K562 (cell line): ENCODE results near the gene TMEM19. TPM values are rescaled to one million over a fixed set of nuclear protein-coding genes. Genes with fewer than 3 reads are reported as not detected.

Source experiments
- ATAC-seq: fragments of 200-7000 bp; cut with Tn5 transposase; 3 replicates; pipeline ENCODE4 v1.9.1; 2020; ENCODE audit warnings: moderate library complexity
- BruUV-seq: library from RNA; stranded (reverse); fragments of 400-500 nt; replicated peaks from 2 replicates; lab custom pipeline; 2021; lab: Mats Ljungman, UMichigan
- CTCF ChIA-PET: fragments of 300-600 bp; formaldehyde crosslinking; extraction: SDS; loops from one replicate; lab custom pipeline; 2021; ENCODE audit warnings: low intra/inter-chr PET ratio; lab: Yijun Ruan, JAX
- POLR2A ChIA-PET: fragments of 300-600, 350-650 bp; sonication (Branson Sonifier 250); formaldehyde crosslinking; extraction: SDS; loops from one replicate; lab custom pipeline; 2021; ENCODE audit warnings: antibody characterized with exemption, inconsistent platforms; lab: Yijun Ruan, JAX
- DNase-seq, 4 experiments: peaks; one replicate each; pipeline versions ENCODE4 v3.0.0 to v3.0.0-alpha.2; 2011 to 2018; ENCODE audit warnings: low spot score in 3 of 4, mixed read lengths in 3 of 4; ENCODE audit errors: extremely low read depth in 1 of 4
- FAIRE-seq: peaks from 2 replicates; lab custom pipeline; 2011; peaks lifted over from hg19 to GRCh38; lab: Jason Lieb, UNC
- H2AFZ ChIP-seq: 2 replicates; pipeline ENCODE4 v1.6.0; 2011; ENCODE audit warnings: low read depth, low read length, control low read depth, inconsistent platforms
- H3K27ac ChIP-seq: fragments of 200-600 bp; 3 replicates; pipeline ENCODE4 v1.8.0; 2011; ENCODE audit warnings: low read depth, mild to moderate bottlenecking, control low read depth, inconsistent platforms, low read length, moderate library complexity, mixed read lengths; ENCODE audit errors: extremely low read depth
- H3K27me3 ChIP-seq, 2 experiments: fragments of 300-600 bp in 1 of 2; 2 replicates in 1 of 2; 3 replicates in 1 of 2; pipeline versions ENCODE4 v1.6.0 to v1.8.0; 2011; ENCODE audit warnings: inconsistent platforms in 2 of 2, low read length in 2 of 2, mild to moderate bottlenecking in 1 of 2, mixed read lengths in 1 of 2, moderate library complexity in 1 of 2; ENCODE audit not compliant: control insufficient read depth in 2 of 2, insufficient read depth in 2 of 2
- H3K36me3 ChIP-seq: fragments of 300-600 bp; 3 replicates; pipeline ENCODE4 v1.8.0; 2011; ENCODE audit warnings: mild to moderate bottlenecking, low read length, inconsistent platforms; ENCODE audit not compliant: control insufficient read depth, insufficient read depth
- H3K4me1 ChIP-seq, 2 experiments: fragments of 200-600 bp in 1 of 2; replicated peaks in 1 of 2; 2 replicates in 1 of 2; 3 replicates in 1 of 2; pipeline versions ENCODE4 v1.5.1 to v1.8.0; 2011; ENCODE audit warnings: inconsistent platforms in 2 of 2, low read length in 2 of 2, mild to moderate bottlenecking in 1 of 2, mixed read lengths in 1 of 2, moderate library complexity in 1 of 2; ENCODE audit not compliant: control insufficient read depth in 2 of 2, insufficient read depth in 2 of 2
- H3K4me2 ChIP-seq: 2 replicates; pipeline ENCODE4 v1.6.1; 2011; ENCODE audit warnings: low read length, control low read depth, inconsistent platforms, mixed read lengths; ENCODE audit not compliant: insufficient read depth
- H3K4me3 ChIP-seq: fragments of 200-600 bp; sonication (generic), shearing (Covaris generic); 2 replicates; pipeline ENCODE4 v1.5.1; 2016; ENCODE audit warnings: control low read depth, inconsistent platforms
- H3K79me2 ChIP-seq: fragments of 200-600 bp; 3 replicates; pipeline ENCODE4 v1.8.0; 2011; ENCODE audit warnings: low read length, inconsistent platforms; ENCODE audit not compliant: control insufficient read depth, insufficient read depth
- H3K9ac ChIP-seq, 2 experiments: 2 replicates each; pipeline versions ENCODE4 v1.6.0 to v1.6.1; 2011; ENCODE audit warnings: low read depth in 2 of 2, low read length in 2 of 2, control low read depth in 1 of 2, inconsistent platforms in 1 of 2, mild to moderate bottlenecking in 1 of 2, mixed read lengths in 1 of 2; ENCODE audit not compliant: insufficient read depth in 1 of 2
- H3K9me1 ChIP-seq: one replicate; pipeline ENCODE4 v1.6.0; 2011; ENCODE audit warnings: inconsistent platforms, mild to moderate bottlenecking, low read length, moderate library complexity; ENCODE audit not compliant: control insufficient read depth, insufficient read depth
- H3K9me3 ChIP-seq: replicated peaks from 2 replicates; pipeline ENCODE4 v1.5.1; 2011; ENCODE audit warnings: low read depth, low read length, inconsistent platforms; ENCODE audit not compliant: control insufficient read depth, insufficient read depth
- H4K20me1 ChIP-seq: replicated peaks from 2 replicates; pipeline ENCODE4 v1.6.1; 2011; ENCODE audit warnings: low read length, inconsistent platforms, mixed read lengths; ENCODE audit not compliant: control insufficient read depth, insufficient read depth
- BACH1 ChIP-seq: fragments of 200-800 bp; sonication (Bioruptor generic); IDR thresholded peaks from 2 replicates; pipeline ENCODE4 v1.6.1; 2016; ENCODE audit warnings: missing genetic modification characterization, missing compliant biosample characterization
- CBX3 ChIP-seq, 2 experiments: IDR thresholded peaks; 1 replicate in 1 of 2; 2 replicates in 1 of 2; pipeline ENCODE4 v1.6.1; 2012; ENCODE audit warnings: inconsistent platforms in 2 of 2, low read length in 2 of 2, borderline replicate concordance in 1 of 2, control low read depth in 1 of 2
- CHD1 ChIP-seq: fragments of 200-600 bp; sonication (generic); IDR thresholded peaks from one replicate; pipeline ENCODE4 v1.6.1; 2012; ENCODE audit warnings: mild to moderate bottlenecking, moderate library complexity, low read length, inconsistent platforms
- CTBP1 ChIP-seq: fragments of 450-650 bp; IDR thresholded peaks from 2 replicates; pipeline ENCODE4 v1.6.1; 2016; ENCODE audit warnings: borderline replicate concordance
- FOXA3 ChIP-seq, 2 experiments: fragments of 450-650 bp in 1 of 2; sonication (generic) in 1 of 2; formaldehyde crosslinking; IDR thresholded peaks in 1 of 2; conservative IDR thresholded peaks in 1 of 2; 2 replicates each; pipeline versions ENCODE4 v1.4.0 to v1.8.0; 2020 to 2022; ENCODE audit warnings: mild to moderate bottlenecking in 2 of 2, missing genetic modification reagents in 1 of 2
- MTA1 ChIP-seq: fragments of 450-650 bp; IDR thresholded peaks from 2 replicates; pipeline ENCODE4 v1.6.1; 2017; ENCODE audit warnings: borderline replicate concordance
- MTA3 ChIP-seq: fragments of 450-650 bp; formaldehyde crosslinking; IDR thresholded peaks from 2 replicates; pipeline ENCODE4 v1.6.1; 2017; ENCODE audit warnings: mild to moderate bottlenecking, borderline replicate concordance
- NUFIP1 ChIP-seq: fragments of 450-650 bp; IDR thresholded peaks from 2 replicates; pipeline ENCODE4 v1.6.1; 2018; ENCODE audit not compliant: partially characterized antibody
- OTX1 ChIP-seq: fragments of 450-650 bp; formaldehyde crosslinking; IDR thresholded peaks from 2 replicates; pipeline ENCODE4 v1.4.0; 2022; ENCODE audit warnings: mild to moderate bottlenecking
- SPI1 ChIP-seq: IDR thresholded peaks from 2 replicates; pipeline ENCODE4 v1.6.1; 2011; ENCODE audit warnings: low read depth, low read length, control low read depth, borderline replicate concordance
- TAF1 ChIP-seq: IDR thresholded peaks from 2 replicates; pipeline ENCODE4 v1.6.1; 2011; ENCODE audit warnings: mild to moderate bottlenecking, low read length, moderate library complexity; ENCODE audit not compliant: insufficient read depth, control insufficient read depth, severe bottlenecking; ENCODE audit errors: extremely low read depth
- U2AF2 ChIP-seq: fragments of 200-400 bp; formaldehyde crosslinking; optimal IDR thresholded peaks from 2 replicates; pipeline ENCODE3; 2017; ENCODE audit warnings: low read depth, mild to moderate bottlenecking, low read length
- XRCC5 ChIP-seq: fragments of 200-400 bp; formaldehyde crosslinking; IDR thresholded peaks from 2 replicates; pipeline ENCODE4 v1.6.1; 2017; ENCODE audit warnings: low read depth, mild to moderate bottlenecking, low read length
- ZC3H4 ChIP-seq: sonication (generic); formaldehyde crosslinking; IDR thresholded peaks from 2 replicates; pipeline ENCODE4 v1.9.0; 2021; ENCODE audit warnings: missing genetic modification reagents, borderline replicate concordance
- ZFX ChIP-seq: sonication (generic); formaldehyde crosslinking; IDR thresholded peaks from 2 replicates; pipeline ENCODE4 v1.8.0; 2022; ENCODE audit warnings: mild to moderate bottlenecking, missing genetic modification reagents, moderate library complexity
- ZNF668 ChIP-seq: fragments of 250-450 bp; sonication (Bioruptor Pico); IDR thresholded peaks from 2 replicates; pipeline ENCODE4 v1.8.0; 2022; ENCODE audit warnings: mild to moderate bottlenecking, inconsistent platforms
- ZNF766 ChIP-seq: fragments of 200-800 bp; sonication (Bioruptor generic); conservative IDR thresholded peaks from 2 replicates; pipeline ENCODE4 v1.6.1; 2016; ENCODE audit warnings: missing genetic modification characterization, missing compliant biosample characterization
- WGBS: fragments of 100-300 bp; shearing (Covaris generic); methylation state at CpG from one replicate; pipeline ENCODE4 v1.1.6; 2016; ENCODE audit warnings: low coverage, mixed read lengths; ENCODE audit not compliant: insufficient coverage; ENCODE audit errors: missing lambda C conversion rate; 5-methylcytosine and 5-hydroxymethylcytosine counted together
- in situ Hi-C: fragments of 300-500 bp; cut with MboI; formaldehyde crosslinking; loops from 4 replicates; pipeline ENCODE4 v1.15.0; 2018; ENCODE audit warnings: inconsistent platforms, mixed read lengths
- intact Hi-C: fragments of 100-400 bp; cut with micrococcal nuclease; formaldehyde crosslinking; loops from 2 replicates; pipeline ENCODE4 v1.14.2; 2022
- polyA plus RNA-seq, 8 experiments: library from polyadenylated mRNA; depleted of rRNA in 4 of 8; stranded (reverse) in 5 of 8; unstranded in 3 of 8; fragments of >200 nt; fragmentation: Nextera tagmentation in 2 of 8; fragmentation: Illumina TruSeq in 1 of 8; extraction: Ambion mirVana in 2 of 8; extraction: Trizol in 1 of 8; gene quantifications; 2 replicates each; pipeline versions ENCODE4 v1.2.1 to v1.2.3, GENCODE V29; 2011 to 2014; ENCODE audit warnings: inconsistent platforms in 1 of 8, missing spikeins in 1 of 8
- total RNA-seq, 7 experiments: library from RNA; depleted of rRNA in 6 of 7; stranded (reverse); fragments of >200 nt in 6 of 7; fragmentation: Illumina TruSeq in 2 of 7; extraction: Trizol in 2 of 7; gene quantifications; 2 replicates each; pipeline versions ENCODE4 v1.2.1 to v1.2.3, GENCODE V29; 2011 to 2021; ENCODE audit warnings: low replicate concordance in 1 of 7
- TF ChIP-seq, protein P1 (sequence below): fragments of 450-650 bp; IDR thresholded peaks from 2 replicates; pipeline ENCODE4 v1.6.1; 2016; ENCODE audit warnings: missing biosample characterization, missing genetic modification characterization
- TF ChIP-seq, protein P2 (sequence below): sonication (generic); formaldehyde crosslinking; IDR thresholded peaks from 2 replicates; pipeline ENCODE4 v1.8.1; 2023; ENCODE audit warnings: mild to moderate bottlenecking, missing genetic modification reagents

The TMEM19 gene
- total and polyA plus RNA-seq, 9 of the 15 experiments (the other 6 are each of a cell fraction or from before 2014, with no cell fraction given): 8.2 to 24.2 (median 17.2) TPM

DNA sequence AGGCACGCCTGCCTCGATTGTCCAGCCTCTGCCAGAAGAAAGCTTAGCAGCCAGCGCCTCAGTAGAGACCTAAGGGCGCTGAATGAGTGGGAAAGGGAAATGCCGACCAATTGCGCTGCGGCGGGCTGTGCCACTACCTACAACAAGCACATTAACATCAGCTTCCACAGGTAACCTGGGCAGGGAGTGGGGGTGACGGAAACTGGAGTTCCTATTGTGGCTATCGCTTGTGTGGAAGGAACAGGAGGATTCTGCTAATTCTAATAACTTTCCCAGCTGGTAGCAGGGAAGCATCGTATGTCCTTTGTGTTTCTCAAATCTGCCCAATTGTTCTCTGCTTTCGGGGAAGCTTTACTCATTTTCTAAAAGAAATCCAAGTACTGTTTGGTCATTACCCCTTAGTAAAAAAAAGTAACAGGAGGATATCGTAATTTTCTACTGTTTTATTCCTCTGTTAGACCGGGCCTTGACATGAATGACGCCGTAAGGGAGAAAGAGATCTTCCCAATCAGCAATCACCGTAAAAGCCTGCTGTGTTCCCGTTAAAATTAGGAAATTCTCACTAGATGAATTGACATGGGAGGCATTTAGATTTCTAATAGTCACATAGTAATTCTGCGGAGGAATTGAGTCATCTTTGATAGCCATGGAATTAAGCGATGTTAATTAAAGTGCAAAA, 21.3 kb upstream of the TMEM19 start:
- BruUV-seq: TSS peak; percentile 80
- Histone ChIP-seq H3K36me3 (peaks cover 14% of the 10 kb centered on the region; the same call in 2 of the 3 replicates), H3K9me3 (no peaks in the 10 kb centered on the region), H3K27ac (peak overlapping the region; percentile 97), H3K4me2 (peak overlapping the region; percentile 94), H3K9me1 (no peaks in the 10 kb centered on the region), H3K4me1 (peaks cover 11 to 12% of the 10 kb centered on the region in 2 experiments; a peak in 3 of 5 replicates), H3K4me3 (peak overlapping the region; percentile 85), H3K9ac (peak overlapping the region; percentile 95 to 96), H2AFZ (peak overlapping the region; percentile 89), H3K79me2 (peaks cover 72% of the 10 kb centered on the region), H3K27me3 (no peaks in the 10 kb centered on the region), H4K20me1 (peaks cover 17% of the 10 kb centered on the region)
- FAIRE-seq (no peak), DNase-seq (no peak), ATAC-seq (peak; percentile 11; the same call in 2 of the 3 replicates)
- in situ Hi-C loops (no loop called here), intact Hi-C loops (no loop called here)
- under 1% methylated on average over 19 of the region's 20 CpGs for WGBS
- POLR2A ChIA-PET: interaction anchor here (0.6 to 3.8 kb wide), 17 partner anchors 8 to 445 kb away, joined by 3 to 18 read pairs (median 5); partner anchors contain the start of gene TMEM19
- CTCF ChIA-PET: no interaction called here
- no peak for TF ChIP-seq U2AF2
- peak; percentile 52 for TF ChIP-seq CHD1
- TF ChIP-seq FOXA3 (CRISPR knock-in tag; conservative IDR thresholded peaks at IDR 0.05 in 1 of 2, IDR thresholded peaks at IDR 0.05 in 1 of 2): 0 out of 4 replicates have a peak, but pooled peaks of 1 of the 2 experiments have one; percentile 8
- 0 out of 2 replicates have a peak, but pooled peaks have one; percentile 61 for TF ChIP-seq MTA3
- 0 out of 2 replicates have a peak, but pooled peaks have one; percentile 9 for TF ChIP-seq MTA1
- TF ChIP-seq ZFX (CRISPR knock-in tag): peak; percentile 33
- no peak for TF ChIP-seq ZNF668 (CRISPR knock-in tag)
- TF ChIP-seq NUFIP1: no peak
- TF ChIP-seq BACH1 (tag): 0 out of 2 replicates have a peak, but pooled peaks have one; percentile 22
- 0 out of 2 replicates have a peak, but pooled peaks have one; percentile 89 for TF ChIP-seq ZC3H4 (CRISPR knock-in tag)
- TF ChIP-seq OTX1 (CRISPR knock-in tag): no peak
- TF ChIP-seq XRCC5: 0 out of 2 replicates have a peak, but pooled peaks have one; percentile 10
- TF ChIP-seq, protein P1, sequence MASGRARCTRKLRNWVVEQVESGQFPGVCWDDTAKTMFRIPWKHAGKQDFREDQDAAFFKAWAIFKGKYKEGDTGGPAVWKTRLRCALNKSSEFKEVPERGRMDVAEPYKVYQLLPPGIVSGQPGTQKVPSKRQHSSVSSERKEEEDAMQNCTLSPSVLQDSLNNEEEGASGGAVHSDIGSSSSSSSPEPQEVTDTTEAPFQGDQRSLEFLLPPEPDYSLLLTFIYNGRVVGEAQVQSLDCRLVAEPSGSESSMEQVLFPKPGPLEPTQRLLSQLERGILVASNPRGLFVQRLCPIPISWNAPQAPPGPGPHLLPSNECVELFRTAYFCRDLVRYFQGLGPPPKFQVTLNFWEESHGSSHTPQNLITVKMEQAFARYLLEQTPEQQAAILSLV: no peak
- peak; percentile 0 for TF ChIP-seq TAF1
- 0 out of 2 replicates have a peak, but pooled peaks have one; percentile 14 for TF ChIP-seq CTBP1
- TF ChIP-seq SPI1: no peak
- TF ChIP-seq, protein P2, sequence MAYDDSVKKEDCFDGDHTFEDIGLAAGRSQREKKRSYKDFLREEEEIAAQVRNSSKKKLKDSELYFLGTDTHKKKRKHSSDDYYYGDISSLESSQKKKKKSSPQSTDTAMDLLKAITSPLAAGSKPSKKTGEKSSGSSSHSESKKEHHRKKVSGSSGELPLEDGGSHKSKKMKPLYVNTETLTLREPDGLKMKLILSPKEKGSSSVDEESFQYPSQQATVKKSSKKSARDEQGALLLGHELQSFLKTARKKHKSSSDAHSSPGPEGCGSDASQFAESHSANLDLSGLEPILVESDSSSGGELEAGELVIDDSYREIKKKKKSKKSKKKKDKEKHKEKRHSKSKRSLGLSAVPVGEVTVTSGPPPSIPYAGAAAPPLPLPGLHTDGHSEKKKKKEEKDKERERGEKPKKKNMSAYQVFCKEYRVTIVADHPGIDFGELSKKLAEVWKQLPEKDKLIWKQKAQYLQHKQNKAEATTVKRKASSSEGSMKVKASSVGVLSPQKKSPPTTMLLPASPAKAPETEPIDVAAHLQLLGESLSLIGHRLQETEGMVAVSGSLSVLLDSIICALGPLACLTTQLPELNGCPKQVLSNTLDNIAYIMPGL (CRISPR knock-in tag): 0 out of 2 replicates have a peak, but pooled peaks have one; percentile 12
- TF ChIP-seq CBX3 (IDR thresholded peaks at IDR 0.05; ENCODE audit: borderline replicate concordance in 1 of 2, low read length in 2 of 2): peak in 1 of 2 experiments; percentile 8; a peak in 1 of 3 replicates
- TF ChIP-seq ZNF766: 0 out of 2 replicates have a peak, but pooled peaks have one; percentile 35
